PFSK-1 (cell line): Measurements from ENCODE around the gene RSAD2.

Source experiments
- FOXP2 ChIP-seq: optimal IDR thresholded peaks from 2 replicates; pipeline ENCODE3; 2011; ENCODE audit warnings: borderline replicate concordance, control low read depth, inconsistent platforms; ENCODE audit not compliant: insufficient read depth; ENCODE audit errors: extremely low read length, extremely low read depth
- POLR2AphosphoS5 ChIP-seq: IDR thresholded peaks from 2 replicates; pipeline ENCODE4 v1.6.1; 2012; ENCODE audit warnings: low read depth, mild to moderate bottlenecking, control low read depth, low read length, moderate library complexity
- REST ChIP-seq, 2 experiments: IDR thresholded peaks; 2 replicates each; pipeline versions ENCODE4 v1.6.1 to v1.8.0; 2011 to 2012; ENCODE audit warnings: low read depth in 2 of 2, low read length in 2 of 2, control low read depth in 1 of 2, inconsistent platforms in 1 of 2, mild to moderate bottlenecking in 1 of 2, moderate library complexity in 1 of 2; ENCODE audit not compliant: insufficient read depth in 1 of 2
- SIN3A ChIP-seq: IDR thresholded peaks from 2 replicates; pipeline ENCODE4 v1.6.1; 2012; ENCODE audit warnings: mild to moderate bottlenecking, low read length, moderate library complexity, borderline replicate concordance; ENCODE audit not compliant: insufficient read depth
- TAF1 ChIP-seq: IDR thresholded peaks from 2 replicates; pipeline ENCODE4 v1.6.1; 2012; ENCODE audit warnings: low read length, control low read depth, borderline replicate concordance; ENCODE audit not compliant: insufficient read depth

Gene RSAD2

GRCh38 chr2:6934345-6934744 lies 56.8 kb downstream of the RSAD2 start:
- TF ChIP-seq TAF1 (no peak), FOXP2 (no peak), SIN3A (no peak), POLR2AphosphoS5 (no peak), REST (IDR thresholded peaks at IDR 0.05; ENCODE audit: insufficient read depth in 1 of 2, low read depth in 2 of 2, low read length in 2 of 2) (no peak)

DNA sequence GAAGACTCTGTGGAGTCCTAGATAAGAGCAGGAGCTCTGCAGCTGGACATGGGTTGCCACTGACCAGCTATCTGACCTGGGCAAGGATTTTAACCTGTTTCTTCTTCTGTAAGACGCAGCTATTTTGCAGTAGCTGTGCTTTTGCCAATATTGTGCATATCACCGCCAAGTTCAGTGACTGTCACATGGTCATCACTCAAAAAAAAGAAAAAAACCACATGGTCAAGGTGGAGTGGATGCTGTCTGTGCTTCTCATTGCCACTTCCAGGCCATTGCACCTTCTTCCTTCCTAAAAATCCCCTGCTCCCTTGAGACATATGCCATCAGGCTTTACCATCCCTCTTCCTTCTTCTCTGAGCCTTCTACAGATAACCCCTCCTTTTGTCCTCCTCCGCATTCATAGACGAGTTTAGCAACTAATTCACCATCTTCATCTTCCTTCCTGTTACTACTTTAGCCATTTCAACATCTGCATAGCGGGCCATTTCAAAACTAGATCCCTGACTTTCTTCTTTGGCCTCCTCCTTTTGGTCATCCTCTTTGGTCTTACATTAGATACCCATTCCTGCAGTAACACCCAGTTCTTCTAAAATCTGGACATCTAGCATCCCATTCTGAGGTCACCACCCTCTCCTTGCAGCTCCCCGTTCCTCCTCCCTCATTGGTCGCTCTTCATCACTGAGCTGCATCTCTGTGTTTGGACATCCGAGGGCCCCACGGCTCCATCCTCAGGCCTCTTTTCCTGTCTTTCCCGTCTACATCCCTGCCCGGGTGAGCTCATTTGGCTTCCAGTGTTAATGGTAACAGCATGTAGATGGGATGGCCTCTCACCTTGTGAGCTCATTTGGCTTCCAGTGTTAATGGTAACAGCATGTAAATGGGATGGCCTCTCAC lies 57.4 kb downstream of the RSAD2 start:
- TF ChIP-seq REST (IDR thresholded peaks at IDR 0.05; ENCODE audit: insufficient read depth in 1 of 2, low read depth in 2 of 2, low read length in 2 of 2), result no peak
- no peak for TF ChIP-seq TAF1
- TF ChIP-seq POLR2AphosphoS5, result no peak
- no peak for TF ChIP-seq SIN3A
- no peak for TF ChIP-seq FOXP2

DNA sequence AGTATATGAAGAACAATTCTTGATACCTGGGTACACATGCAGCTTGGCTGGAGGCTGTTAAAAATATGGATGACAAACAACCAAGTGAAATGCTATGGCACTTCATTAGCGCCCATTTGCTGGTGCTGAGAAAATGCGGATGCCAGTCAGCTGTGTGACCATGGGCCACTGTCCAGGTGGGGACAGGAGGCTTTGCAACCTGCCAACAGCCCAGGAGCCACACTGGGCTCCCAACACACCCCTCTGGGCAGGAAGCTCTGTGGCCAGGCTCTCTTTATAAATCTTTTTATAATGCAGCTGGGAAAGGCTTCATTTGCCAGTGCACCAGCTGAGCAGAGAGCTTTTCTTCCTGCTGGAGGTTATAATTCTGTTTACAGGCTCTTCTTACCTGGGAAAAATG lies 59.6 kb downstream of the RSAD2 start:
- no peak for TF ChIP-seq FOXP2
- TF ChIP-seq SIN3A, result no peak
- TF ChIP-seq POLR2AphosphoS5, result no peak
- no peak for TF ChIP-seq TAF1
- no peak for TF ChIP-seq REST (IDR thresholded peaks at IDR 0.05; ENCODE audit: insufficient read depth in 1 of 2, low read depth in 2 of 2, low read length in 2 of 2)

DNA sequence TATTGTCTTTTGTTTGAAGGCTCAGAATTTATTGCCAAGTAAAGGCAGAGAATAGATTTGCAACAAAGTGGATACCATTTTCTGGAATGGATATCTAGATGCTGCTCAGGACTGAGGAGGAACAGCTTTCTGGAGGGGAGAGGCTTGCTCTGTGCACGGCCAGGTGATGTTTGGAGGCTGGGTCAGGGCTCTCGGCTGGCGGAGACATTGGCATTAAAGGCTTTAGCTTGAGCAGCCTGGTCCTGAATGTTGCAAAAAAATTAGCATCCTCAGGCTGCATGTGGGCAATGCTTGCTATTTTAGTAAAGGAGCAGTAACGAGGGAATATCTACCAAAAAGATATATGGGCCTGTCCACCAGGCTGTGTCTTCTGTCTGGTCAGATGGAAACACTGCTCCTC lies 60.0 kb downstream of the RSAD2 start:
- no peak for TF ChIP-seq SIN3A
- TF ChIP-seq POLR2AphosphoS5, result no peak
- no peak for TF ChIP-seq REST (IDR thresholded peaks at IDR 0.05; ENCODE audit: insufficient read depth in 1 of 2, low read depth in 2 of 2, low read length in 2 of 2)
- TF ChIP-seq FOXP2, result no peak
- no peak for TF ChIP-seq TAF1
